Activated CD8-positive, alpha-beta memory T cell treated with anti-CD3 and anti-CD28 coated beads for 4 hours (primary cell): ENCODE data around the gene KRT35.

ENCODE experiments used
- DNase-seq, 2 donors: peaks; one replicate each; pipeline ENCODE4 v3.0.0-alpha.2; 2020; ENCODE audit warnings: low read depth in 2 of 2

KRT35 gene

GRCh38 chr17:41481036-41481435, at the start of gene KRT35:
Gene KRT35, minus strand, starts transcription at chr17:41481151. Its CDS starts 54 bp downstream, at chr17:41481097.
- no peak for DNase-seq

DNA sequence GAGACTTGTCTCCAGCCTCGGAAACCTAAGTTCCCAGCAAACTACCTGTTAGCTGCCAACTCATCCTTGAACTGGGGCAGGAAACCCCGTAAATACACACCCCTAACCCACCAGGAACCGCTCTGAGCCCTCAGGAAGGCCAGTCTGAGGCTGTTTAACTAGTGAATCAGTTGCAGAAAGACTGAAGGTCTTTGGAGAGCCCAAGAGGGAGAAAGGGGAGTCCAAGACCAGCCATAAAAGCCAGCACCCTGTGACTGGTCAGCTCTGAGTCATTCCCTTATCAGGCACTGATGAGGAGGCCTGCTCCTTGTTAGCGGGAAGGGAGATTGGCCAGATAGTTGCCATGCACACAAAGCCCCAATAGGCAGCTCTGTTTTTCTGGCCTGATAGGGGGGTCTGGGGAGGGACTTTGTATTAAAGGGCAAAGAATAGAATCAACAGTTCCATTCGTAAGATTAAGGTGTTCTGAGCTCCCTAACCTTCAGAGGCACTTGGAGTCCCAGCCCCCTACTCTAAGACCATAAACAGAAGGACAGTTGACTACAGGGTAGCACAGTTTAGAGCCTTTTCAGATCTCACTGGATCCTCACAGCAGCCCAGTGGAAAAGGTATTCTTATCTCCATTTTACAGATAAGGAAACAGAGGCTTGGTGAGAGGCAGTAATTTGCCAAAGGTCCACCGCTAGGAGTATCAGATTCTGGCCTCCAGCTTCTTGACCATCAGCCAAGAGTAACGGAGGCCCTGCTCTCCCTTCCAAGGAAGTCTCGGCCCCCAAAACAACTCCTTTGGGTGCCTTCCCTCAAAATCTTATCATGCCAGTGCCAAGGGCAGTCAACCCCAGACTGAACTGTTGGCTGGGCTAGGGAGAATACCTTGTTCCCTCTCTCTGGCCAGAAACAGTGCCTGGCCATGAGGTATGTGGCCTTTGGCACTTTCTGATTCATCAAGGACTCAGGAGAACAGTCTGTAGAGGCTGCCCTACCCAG, 49.4 kb upstream of the KRT35 start:
- DNase-seq = no peak

- no peak for DNase-seq
These were observed 48.6 kb upstream of the KRT35 start for GRCh38 chr17:41529491-41529915.

DNA sequence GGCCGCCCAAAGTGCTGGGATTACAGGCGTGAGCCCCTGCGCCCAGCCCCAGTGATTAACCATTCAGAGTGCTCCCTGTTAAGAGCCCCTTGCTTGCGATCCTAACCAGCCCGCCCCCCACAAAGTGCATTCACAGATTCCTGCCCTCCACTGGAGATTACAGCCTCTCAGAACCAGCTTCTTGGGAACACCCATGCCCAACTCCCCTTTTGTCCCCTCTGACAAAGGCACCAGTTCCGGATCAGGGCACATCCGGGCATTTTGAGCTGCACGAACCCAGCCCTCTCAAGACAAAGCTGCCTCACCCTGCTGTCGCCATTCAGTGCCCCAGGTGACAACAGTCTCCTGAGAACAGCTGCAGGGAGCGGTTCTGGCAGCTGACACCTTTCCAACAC, 48.0 kb upstream of the KRT35 start:
- no peak for DNase-seq

GRCh38 chr17:41527063-41528023, 46.4 kb upstream of the KRT35 start:
- no peak for DNase-seq

- no peak for DNase-seq
These were observed 43.3 kb upstream of the KRT35 start for GRCh38 chr17:41524261-41524660.

GRCh38 chr17:41523787-41524186, 42.8 kb upstream of the KRT35 start:
- no peak for DNase-seq

DNA sequence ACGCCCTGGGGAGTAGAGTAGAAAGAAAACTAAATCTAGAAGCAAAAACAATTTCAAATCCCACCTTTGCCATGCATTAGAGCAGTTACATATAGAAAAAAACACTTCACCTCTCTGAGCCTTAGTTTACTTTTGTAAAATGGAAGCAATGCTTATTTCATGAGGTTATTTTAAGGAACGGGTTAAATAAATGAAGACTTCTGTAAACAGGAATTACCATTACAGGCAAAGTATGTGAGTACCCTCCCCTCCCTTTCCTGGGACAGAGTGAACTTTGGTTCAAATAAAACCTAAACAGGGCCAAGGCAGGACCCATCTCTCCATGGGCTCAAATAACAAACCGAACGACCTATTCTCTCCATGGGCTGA, 42.3 kb upstream of the KRT35 start:
- no peak for DNase-seq

DNA sequence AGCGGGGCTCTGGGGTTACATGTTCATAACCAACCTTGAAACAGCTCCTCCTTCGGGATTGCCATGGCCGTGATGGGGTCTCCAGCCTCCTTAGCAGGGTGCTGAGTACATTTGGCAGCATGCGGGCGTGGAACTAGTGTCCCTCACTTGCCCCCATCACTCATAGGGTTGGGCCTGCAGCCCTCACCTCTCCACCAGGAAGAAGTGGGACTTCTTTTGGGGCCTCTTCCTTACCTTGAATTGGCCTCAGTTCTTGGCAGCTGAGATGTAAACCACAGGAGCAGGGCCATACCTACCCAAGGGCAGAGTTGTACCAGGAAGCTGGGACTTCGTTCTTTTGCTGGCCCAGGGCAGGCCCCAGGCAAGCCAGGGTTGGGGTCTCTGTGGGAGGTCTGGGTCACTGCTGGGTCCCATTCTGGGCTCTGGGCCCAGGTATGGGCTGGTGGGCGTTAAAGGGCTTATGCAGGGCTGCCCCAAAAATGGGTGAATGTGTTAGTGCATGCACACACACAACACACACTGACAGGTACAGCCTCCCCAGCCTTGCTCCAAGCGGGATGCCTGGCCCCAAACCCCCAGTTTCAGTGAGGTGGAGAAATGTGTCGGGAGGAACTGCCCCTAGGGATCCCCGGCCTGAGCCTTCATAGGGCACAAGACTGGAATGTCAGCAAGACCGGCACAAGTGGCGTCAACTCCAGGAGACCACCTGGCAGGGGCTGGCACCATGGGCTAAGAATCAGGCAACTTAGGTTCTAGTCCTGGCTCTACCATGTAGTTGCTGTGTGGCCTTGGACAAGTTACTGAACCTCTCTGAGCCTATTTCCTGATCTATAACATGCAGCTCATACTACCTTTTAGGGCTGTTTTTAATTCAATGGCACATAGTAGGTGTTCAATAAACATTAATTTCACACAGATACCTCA, 41.6 kb upstream of the KRT35 start:
- no peak for DNase-seq

DNA sequence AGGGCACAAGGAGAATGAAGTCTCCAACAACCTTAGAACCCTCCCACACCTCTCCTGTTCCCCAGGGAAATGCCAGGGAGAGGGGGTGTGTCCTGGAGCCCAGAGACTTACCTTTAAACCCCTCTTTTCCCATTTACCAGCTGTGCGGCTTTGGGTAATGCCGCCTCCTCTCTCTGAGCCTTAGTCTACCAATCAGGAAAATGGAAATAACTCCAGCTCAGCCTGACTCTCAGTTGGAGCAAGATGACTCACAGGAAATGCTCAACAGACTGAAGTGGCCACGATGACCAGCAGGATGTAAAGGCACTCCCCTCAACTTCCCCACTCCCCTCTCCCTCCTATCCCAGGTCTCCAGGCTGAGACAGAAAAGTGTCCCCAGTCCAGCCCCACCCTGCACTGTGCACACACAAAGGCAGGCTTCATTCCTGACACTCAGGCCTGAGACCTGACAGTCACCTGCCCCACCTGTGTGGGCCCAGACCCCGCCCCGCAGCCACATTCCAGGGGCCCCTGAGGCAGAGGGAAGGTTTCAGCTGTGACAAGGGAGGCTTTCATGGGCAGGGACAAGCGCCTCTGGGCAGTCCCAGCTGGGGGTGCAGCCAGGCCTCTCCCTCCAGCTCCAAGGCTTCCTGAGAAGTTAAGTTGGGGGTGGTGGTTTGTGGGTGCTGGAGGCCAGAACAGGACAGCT, 40.8 kb upstream of the KRT35 start:
- no peak for DNase-seq

GRCh38 chr17:41520821-41521521, 40.0 kb upstream of the KRT35 start:
- no peak for DNase-seq

DNA sequence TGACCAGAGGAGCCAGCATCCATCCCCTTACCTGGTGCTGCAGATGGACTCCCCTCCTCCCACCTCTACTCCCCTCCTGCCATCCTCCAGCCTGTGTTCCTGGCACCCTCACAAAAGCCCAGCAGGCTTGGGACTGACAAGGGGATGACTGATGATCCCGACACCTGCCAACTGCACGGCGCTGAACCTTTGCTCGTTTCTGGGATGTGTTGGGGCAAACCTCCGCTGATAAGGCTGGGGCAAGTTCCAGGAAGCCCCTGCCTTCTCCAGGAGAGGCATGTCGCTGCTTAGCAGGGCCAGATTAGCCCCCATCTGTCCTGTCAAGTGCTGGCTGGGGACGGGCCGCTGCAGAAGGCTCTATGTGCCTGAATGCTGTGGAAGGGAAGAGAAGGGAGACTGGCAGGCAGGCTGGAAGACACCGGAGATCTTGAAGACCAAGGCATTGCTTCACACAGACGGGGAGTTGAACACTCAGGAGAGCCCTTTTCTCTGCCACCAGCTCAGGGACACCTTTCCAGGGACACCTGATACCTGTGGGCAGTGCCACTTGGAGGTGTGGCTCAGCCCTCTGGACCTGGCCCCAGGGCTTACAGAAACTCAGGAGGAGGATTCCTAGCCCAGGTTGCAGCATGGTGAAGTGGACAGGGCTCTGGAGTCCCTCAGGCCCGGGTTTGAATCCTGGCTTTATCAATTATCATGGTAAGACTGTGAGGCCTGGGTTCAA, 38.7 kb upstream of the KRT35 start:
- no peak for DNase-seq

DNA sequence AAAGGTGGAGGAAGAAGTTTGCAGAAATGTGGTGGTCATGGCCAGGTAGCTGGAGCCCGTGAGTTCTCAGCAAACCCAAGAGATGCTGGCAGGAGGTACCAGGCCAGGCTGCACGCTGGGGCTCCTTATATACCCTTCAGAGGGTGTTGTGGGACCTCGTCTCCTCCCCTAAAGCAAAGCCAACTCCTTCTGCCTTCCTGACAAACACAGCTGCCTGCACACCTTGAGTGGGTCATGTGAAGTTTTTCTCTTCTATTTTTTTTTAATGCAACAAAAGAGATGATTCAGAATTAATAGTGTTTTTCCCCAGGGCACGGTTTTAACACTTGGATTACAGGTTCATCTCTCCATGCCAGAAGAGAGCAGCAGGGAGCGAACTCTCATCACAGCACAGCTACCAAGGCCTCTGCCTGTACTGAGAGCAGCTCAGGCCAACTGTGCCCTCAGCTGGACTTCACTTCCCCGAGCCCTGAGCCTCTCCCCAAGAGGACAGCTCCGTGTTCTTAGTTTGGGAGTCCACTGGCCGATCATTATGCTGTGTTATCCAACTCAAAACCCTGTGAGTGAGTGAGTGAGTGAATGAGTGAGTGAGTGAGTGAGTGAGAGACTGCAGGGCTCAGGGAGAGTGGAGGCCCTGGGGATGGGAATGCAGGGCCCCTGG, 38.0 kb upstream of the KRT35 start, which contains the start of gene KRT15:
Gene KRT15 (minus strand): TSS at position 102 of the 661 bp plus-strand sequence. CDS start 63 bp downstream, at position 39.
- no peak for DNase-seq

- no peak for DNase-seq
These were observed 37.1 kb upstream of the KRT35 start for GRCh38 chr17:41518031-41518430.

GRCh38 chr17:41516830-41517283, 35.9 kb upstream of the KRT35 start:
- no peak for DNase-seq

DNA sequence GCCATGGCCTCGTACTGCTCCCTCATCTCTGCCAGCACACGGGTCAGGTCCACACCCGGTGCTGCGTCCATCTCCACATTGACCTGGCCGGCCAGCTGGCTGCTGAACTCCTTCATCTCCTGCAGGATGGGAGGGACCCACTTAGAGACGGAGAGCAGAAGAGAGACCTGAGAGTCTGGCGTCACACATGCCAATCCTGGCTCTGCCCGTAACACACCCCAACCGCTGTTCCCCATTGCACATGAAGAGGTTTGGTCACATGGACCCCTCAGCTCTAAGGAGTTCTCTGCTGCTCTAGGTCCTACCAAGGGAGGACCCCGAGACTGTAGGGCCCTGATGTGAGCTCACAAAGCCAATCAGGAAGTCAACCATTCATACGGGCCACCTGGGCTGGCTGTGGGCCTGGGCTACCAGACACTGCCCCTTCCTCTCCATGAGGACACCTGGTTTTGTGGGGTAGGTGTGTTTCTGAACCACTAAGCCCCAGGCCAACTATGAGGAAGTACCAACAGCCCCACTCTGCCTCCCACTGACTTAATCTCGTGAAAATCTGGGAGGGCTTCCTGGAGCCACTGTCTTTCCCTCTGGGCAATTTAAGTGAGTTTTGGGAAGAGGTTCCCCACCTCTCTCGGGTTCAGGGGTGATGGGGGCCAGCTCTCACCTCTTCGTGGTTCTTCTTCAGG, 35.3 kb upstream of the KRT35 start:
- no peak for DNase-seq

GRCh38 chr17:41513168-41513547, 32.2 kb upstream of the KRT35 start:
- no peak for DNase-seq

DNA sequence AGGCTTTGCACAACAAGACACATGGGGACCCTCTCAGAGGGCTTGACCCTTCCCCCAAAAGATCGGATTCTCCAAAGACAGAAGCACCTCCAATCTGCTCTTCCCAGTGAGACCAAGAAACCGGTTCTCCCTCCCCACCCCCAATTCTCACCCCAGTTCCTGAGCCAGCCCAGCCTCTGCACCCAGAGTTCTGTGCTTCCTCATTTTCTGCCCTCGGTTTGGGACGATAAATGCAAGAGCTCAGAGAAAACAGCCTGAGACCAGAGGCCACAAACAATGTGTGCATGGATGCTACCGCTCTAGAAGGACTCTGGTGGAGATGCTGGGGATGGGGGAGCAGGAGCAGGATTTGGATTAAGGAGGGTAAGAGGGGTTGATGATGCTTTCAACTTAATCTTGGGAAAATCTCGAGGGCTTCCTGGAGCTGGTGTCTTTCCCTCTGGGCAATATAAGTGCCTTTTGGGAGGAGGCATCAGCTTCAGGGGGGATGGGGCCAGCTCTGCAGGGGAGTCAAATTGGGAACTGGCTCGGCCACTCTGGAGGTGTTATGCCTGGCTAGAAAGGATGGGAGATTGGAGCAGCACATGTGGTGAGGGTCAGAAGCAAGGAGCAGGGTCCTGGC, 31.7 kb upstream of the KRT35 start:
- no peak for DNase-seq
